ENCODE measurements around the gene GPR6.

DNA sequence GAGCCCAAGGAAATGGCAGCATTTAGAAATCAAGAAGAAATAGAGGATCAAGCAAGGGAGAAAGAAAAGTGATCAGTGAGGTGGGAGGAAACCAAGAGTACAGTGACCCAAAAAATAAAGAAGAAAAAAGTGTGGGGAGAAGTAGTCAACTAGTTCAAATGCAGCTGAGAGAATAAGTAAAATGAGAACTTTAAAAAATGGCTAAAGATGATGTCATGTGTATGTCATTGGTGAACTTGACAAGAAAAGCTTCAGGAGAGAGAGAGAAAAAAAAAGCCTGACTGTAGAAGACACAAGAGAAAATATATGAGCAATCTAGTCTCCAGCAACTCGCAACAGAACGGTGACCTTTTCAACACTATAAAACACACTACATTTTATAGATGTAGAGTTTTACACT is 6.3 kb downstream of the GPR6 start:
- no peak for TF ChIP-seq CBX5 (IDR thresholded peaks at IDR 0.05; ENCODE audit: borderline replicate concordance, low read depth)
- TF ChIP-seq, protein P1, sequence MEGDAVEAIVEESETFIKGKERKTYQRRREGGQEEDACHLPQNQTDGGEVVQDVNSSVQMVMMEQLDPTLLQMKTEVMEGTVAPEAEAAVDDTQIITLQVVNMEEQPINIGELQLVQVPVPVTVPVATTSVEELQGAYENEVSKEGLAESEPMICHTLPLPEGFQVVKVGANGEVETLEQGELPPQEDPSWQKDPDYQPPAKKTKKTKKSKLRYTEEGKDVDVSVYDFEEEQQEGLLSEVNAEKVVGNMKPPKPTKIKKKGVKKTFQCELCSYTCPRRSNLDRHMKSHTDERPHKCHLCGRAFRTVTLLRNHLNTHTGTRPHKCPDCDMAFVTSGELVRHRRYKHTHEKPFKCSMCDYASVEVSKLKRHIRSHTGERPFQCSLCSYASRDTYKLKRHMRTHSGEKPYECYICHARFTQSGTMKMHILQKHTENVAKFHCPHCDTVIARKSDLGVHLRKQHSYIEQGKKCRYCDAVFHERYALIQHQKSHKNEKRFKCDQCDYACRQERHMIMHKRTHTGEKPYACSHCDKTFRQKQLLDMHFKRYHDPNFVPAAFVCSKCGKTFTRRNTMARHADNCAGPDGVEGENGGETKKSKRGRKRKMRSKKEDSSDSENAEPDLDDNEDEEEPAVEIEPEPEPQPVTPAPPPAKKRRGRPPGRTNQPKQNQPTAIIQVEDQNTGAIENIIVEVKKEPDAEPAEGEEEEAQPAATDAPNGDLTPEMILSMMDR (IDR thresholded peaks at IDR 0.05 in 2 of 3, conservative IDR thresholded peaks at IDR 0.05 in 1 of 3; ENCODE audit: insufficient read depth in 2 of 3, low read depth in 1 of 3, low read length in 3 of 3), result no peak
- TF ChIP-seq, protein P2, sequence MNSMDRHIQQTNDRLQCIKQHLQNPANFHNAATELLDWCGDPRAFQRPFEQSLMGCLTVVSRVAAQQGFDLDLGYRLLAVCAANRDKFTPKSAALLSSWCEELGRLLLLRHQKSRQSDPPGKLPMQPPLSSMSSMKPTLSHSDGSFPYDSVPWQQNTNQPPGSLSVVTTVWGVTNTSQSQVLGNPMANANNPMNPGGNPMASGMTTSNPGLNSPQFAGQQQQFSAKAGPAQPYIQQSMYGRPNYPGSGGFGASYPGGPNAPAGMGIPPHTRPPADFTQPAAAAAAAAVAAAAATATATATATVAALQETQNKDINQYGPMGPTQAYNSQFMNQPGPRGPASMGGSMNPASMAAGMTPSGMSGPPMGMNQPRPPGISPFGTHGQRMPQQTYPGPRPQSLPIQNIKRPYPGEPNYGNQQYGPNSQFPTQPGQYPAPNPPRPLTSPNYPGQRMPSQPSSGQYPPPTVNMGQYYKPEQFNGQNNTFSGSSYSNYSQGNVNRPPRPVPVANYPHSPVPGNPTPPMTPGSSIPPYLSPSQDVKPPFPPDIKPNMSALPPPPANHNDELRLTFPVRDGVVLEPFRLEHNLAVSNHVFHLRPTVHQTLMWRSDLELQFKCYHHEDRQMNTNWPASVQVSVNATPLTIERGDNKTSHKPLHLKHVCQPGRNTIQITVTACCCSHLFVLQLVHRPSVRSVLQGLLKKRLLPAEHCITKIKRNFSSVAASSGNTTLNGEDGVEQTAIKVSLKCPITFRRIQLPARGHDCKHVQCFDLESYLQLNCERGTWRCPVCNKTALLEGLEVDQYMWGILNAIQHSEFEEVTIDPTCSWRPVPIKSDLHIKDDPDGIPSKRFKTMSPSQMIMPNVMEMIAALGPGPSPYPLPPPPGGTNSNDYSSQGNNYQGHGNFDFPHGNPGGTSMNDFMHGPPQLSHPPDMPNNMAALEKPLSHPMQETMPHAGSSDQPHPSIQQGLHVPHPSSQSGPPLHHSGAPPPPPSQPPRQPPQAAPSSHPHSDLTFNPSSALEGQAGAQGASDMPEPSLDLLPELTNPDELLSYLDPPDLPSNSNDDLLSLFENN (IDR thresholded peaks at IDR 0.05; ENCODE audit: low read depth in 2 of 2, low read length in 2 of 2), result no peak
- no peak for TF ChIP-seq MXI1 (IDR thresholded peaks at IDR 0.05; ENCODE audit: low read depth, low read length)
- no peak for TF ChIP-seq MAZ (CRISPR knock-in tag; conservative IDR thresholded peaks at IDR 0.05 in 1 of 2, IDR thresholded peaks at IDR 0.05 in 1 of 2)
- TF ChIP-seq, protein P3, sequence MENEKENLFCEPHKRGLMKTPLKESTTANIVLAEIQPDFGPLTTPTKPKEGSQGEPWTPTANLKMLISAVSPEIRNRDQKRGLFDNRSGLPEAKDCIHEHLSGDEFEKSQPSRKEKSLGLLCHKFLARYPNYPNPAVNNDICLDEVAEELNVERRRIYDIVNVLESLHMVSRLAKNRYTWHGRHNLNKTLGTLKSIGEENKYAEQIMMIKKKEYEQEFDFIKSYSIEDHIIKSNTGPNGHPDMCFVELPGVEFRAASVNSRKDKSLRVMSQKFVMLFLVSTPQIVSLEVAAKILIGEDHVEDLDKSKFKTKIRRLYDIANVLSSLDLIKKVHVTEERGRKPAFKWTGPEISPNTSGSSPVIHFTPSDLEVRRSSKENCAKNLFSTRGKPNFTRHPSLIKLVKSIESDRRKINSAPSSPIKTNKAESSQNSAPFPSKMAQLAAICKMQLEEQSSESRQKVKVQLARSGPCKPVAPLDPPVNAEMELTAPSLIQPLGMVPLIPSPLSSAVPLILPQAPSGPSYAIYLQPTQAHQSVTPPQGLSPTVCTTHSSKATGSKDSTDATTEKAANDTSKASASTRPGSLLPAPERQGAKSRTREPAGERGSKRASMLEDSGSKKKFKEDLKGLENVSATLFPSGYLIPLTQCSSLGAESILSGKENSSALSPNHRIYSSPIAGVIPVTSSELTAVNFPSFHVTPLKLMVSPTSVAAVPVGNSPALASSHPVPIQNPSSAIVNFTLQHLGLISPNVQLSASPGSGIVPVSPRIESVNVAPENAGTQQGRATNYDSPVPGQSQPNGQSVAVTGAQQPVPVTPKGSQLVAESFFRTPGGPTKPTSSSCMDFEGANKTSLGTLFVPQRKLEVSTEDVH (IDR thresholded peaks at IDR 0.05; ENCODE audit: low read depth, partially characterized antibody), result no peak
- TF ChIP-seq POLR2A (conservative IDR thresholded peaks at IDR 0.05), result no peak
- no peak for TF ChIP-seq FOSL1 (tag; conservative IDR thresholded peaks at IDR 0.05)
- TF ChIP-seq ZNF143 (CRISPR knock-in tag; IDR thresholded peaks at IDR 0.05), result no peak
- TF ChIP-seq HNRNPL (IDR thresholded peaks at IDR 0.05; ENCODE audit: low read depth, low read length), result no peak
